Astrocyte (in vitro differentiated cells and primary cell): ENCODE data around the gene ETS1. TPM values are rescaled to one million over a fixed set of nuclear protein-coding genes. Genes with fewer than 3 reads are reported as not detected.
A peak's percentile ranks its signal among the peaks of the same experiment; 100 is the strongest.

Experiments used
- DNase-seq: peaks from one replicate; pipeline ENCODE4 v3.0.0-alpha.2; 2010; ENCODE audit warnings: low read depth
- FAIRE-seq: peaks from 2 replicates; lab custom pipeline; 2011; peaks lifted over from hg19 to GRCh38; lab: Jason Lieb, UNC
- H2AFZ ChIP-seq: 2 replicates; pipeline ENCODE4 v1.6.0; 2012; ENCODE audit warnings: low read depth, low read length, inconsistent platforms
- H3K27ac ChIP-seq: 2 replicates; pipeline ENCODE4 v1.5.1; 2011; ENCODE audit warnings: low read depth, low read length, inconsistent platforms
- H3K27me3 ChIP-seq: 2 replicates; pipeline ENCODE4 v1.6.0; 2011; ENCODE audit warnings: low read length, inconsistent platforms; ENCODE audit not compliant: insufficient read depth
- H3K36me3 ChIP-seq: 2 replicates; pipeline ENCODE4 v1.5.1; 2011; ENCODE audit warnings: low read length, inconsistent platforms; ENCODE audit not compliant: insufficient read depth
- H3K4me1 ChIP-seq: 2 replicates; pipeline ENCODE4 v1.5.1; 2011; ENCODE audit warnings: low read length, inconsistent platforms; ENCODE audit not compliant: insufficient read depth
- H3K4me2 ChIP-seq: 2 replicates; pipeline ENCODE4 v1.6.0; 2012; ENCODE audit warnings: low read length, inconsistent platforms
- H3K4me3 ChIP-seq: 2 replicates; pipeline ENCODE4 v1.5.1; 2011; ENCODE audit warnings: low read depth, mild to moderate bottlenecking, low read length, inconsistent platforms; ENCODE audit not compliant: insufficient read depth
- H3K79me2 ChIP-seq: 2 replicates; pipeline ENCODE4 v1.6.0; 2012; ENCODE audit warnings: mild to moderate bottlenecking, low read length, inconsistent platforms; ENCODE audit not compliant: insufficient read depth
- H3K9ac ChIP-seq: 2 replicates; pipeline ENCODE4 v1.6.0; 2012; ENCODE audit warnings: mild to moderate bottlenecking, low read length, inconsistent platforms
- H3K9me3 ChIP-seq: 2 replicates; pipeline ENCODE4 v1.5.1; 2012; ENCODE audit warnings: low read depth, mild to moderate bottlenecking, low read length, inconsistent platforms; ENCODE audit not compliant: insufficient read depth
- H4K20me1 ChIP-seq: 2 replicates; pipeline ENCODE4 v1.6.0; 2012; ENCODE audit warnings: low read length, inconsistent platforms; ENCODE audit not compliant: insufficient read depth
- H3K27ac Mint-ChIP-seq: one replicate; pipeline ENCODE4 v1.8.0; 2021; ENCODE audit warnings: mild to moderate bottlenecking, mixed read lengths; ENCODE audit not compliant: unreplicated experiment
- H3K27me3 Mint-ChIP-seq: one replicate; pipeline ENCODE4 v1.8.0; 2021; ENCODE audit warnings: low read depth, mixed read lengths; ENCODE audit not compliant: unreplicated experiment
- H3K36me3 Mint-ChIP-seq: one replicate; pipeline ENCODE4 v1.8.0; 2021; ENCODE audit warnings: low read depth, mixed read lengths; ENCODE audit not compliant: unreplicated experiment
- H3K4me1 Mint-ChIP-seq: one replicate; pipeline ENCODE4 v1.8.0; 2021; ENCODE audit warnings: low read depth, mixed read lengths; ENCODE audit not compliant: unreplicated experiment
- H3K4me3 Mint-ChIP-seq: one replicate; pipeline ENCODE4 v1.8.0; 2021; ENCODE audit warnings: mild to moderate bottlenecking, moderate library complexity, mixed read lengths; ENCODE audit not compliant: unreplicated experiment
- H3K9me3 Mint-ChIP-seq: one replicate; pipeline ENCODE4 v1.8.0; 2021; ENCODE audit warnings: mild to moderate bottlenecking, mixed read lengths; ENCODE audit not compliant: unreplicated experiment
- CTCF ChIP-seq: IDR thresholded peaks from 2 replicates; pipeline ENCODE4 v1.5.1; 2011; ENCODE audit warnings: low read depth, mild to moderate bottlenecking, inconsistent platforms, low read length, moderate library complexity; ENCODE audit not compliant: insufficient read depth
- EZH2 ChIP-seq: IDR thresholded peaks from 2 replicates; pipeline ENCODE4 v1.6.1; 2012; ENCODE audit warnings: mild to moderate bottlenecking, low read length, inconsistent platforms; ENCODE audit not compliant: insufficient read depth
- total RNA-seq: library from RNA; stranded (reverse); gene quantifications from 2 replicates; pipeline ENCODE4 v1.2.1, GENCODE V29; 2021

The ETS1 gene
- total RNA-seq, 1 donor from 2014 or later, result 107 TPM

- DNase-seq (no peak), FAIRE-seq (no peak)
- Mint-ChIP-seq H3K27me3 (no peaks in the 10 kb centered on the region), H3K9me3 (no peaks in the 10 kb centered on the region), H3K27ac (no peak overlapping the region), H3K4me1 (peaks cover 60% of the 10 kb centered on the region), H3K36me3 (peaks cover 8% of the 10 kb centered on the region), H3K4me3 (peak overlapping the region; percentile 56)
- Histone ChIP-seq H3K4me2 (peak overlapping the region; percentile 92), H3K4me3 (no peak overlapping the region), H3K27ac (no peak overlapping the region), H2AFZ (no peak overlapping the region), H3K4me1 (peaks cover 57% of the 10 kb centered on the region), H3K79me2 (peaks cover 100% of the 10 kb centered on the region), H3K9ac (no peak overlapping the region), H3K9me3 (no peaks in the 10 kb centered on the region), H3K27me3 (no peaks in the 10 kb centered on the region), H3K36me3 (peaks cover 9% of the 10 kb centered on the region), H4K20me1 (peaks cover 99% of the 10 kb centered on the region)
- TF ChIP-seq CTCF (no peak), EZH2 (no peak)
Measured at GRCh38 chr11:128515086-128515485, 72.3 kb downstream of the ETS1 start.

- Mint-ChIP-seq H3K27me3 (no peaks in the 10 kb centered on the region), H3K27ac (peak overlapping the region; percentile 37), H3K4me1 (peaks cover 67% of the 10 kb centered on the region), H3K9me3 (no peaks in the 10 kb centered on the region), H3K36me3 (peaks cover 9% of the 10 kb centered on the region), H3K4me3 (no peak overlapping the region)
- H3K4me2 ChIP-seq, result peak overlapping the region; percentile 92
- peaks cover 57% of the 10 kb centered on the region for H3K4me1 ChIP-seq
- TF ChIP-seq EZH2, result no peak
- no peak for TF ChIP-seq CTCF
- no peaks in the 10 kb centered on the region for H3K27me3 ChIP-seq
- no peak overlapping the region for H3K4me3 ChIP-seq
- no peaks in the 10 kb centered on the region for H3K9me3 ChIP-seq
- H4K20me1 ChIP-seq, result peaks cover 99% of the 10 kb centered on the region
- peaks cover 100% of the 10 kb centered on the region for H3K79me2 ChIP-seq
- peaks cover 9% of the 10 kb centered on the region for H3K36me3 ChIP-seq
- FAIRE-seq, result peak; percentile 29
- no peak for DNase-seq
- peak overlapping the region; percentile 7 for H3K9ac ChIP-seq
- no peak overlapping the region for H3K27ac ChIP-seq
- no peak overlapping the region for H2AFZ ChIP-seq
Measured at GRCh38 chr11:128513915-128514681, 73.3 kb downstream of the ETS1 start.

- TF ChIP-seq CTCF (no peak), EZH2 (no peak)
- Histone ChIP-seq H3K9me3 (no peaks in the 10 kb centered on the region), H4K20me1 (peaks cover 87% of the 10 kb centered on the region), H3K36me3 (peaks cover 9% of the 10 kb centered on the region), H3K4me3 (no peak overlapping the region), H3K9ac (no peak overlapping the region), H3K4me2 (no peak overlapping the region), H3K27ac (no peak overlapping the region), H3K79me2 (peaks cover 98% of the 10 kb centered on the region), H2AFZ (no peak overlapping the region), H3K4me1 (peaks cover 57% of the 10 kb centered on the region), H3K27me3 (no peaks in the 10 kb centered on the region)
- H3K9me3 Mint-ChIP-seq, result no peaks in the 10 kb centered on the region
- H3K4me1 Mint-ChIP-seq, result peaks cover 68% of the 10 kb centered on the region
- H3K27me3 Mint-ChIP-seq, result no peaks in the 10 kb centered on the region
- no peak for FAIRE-seq
- peaks cover 9% of the 10 kb centered on the region for H3K36me3 Mint-ChIP-seq
- no peak overlapping the region for H3K4me3 Mint-ChIP-seq
- DNase-seq, result no peak
- H3K27ac Mint-ChIP-seq, result no peak overlapping the region
Measured at GRCh38 chr11:128512474-128512996, 74.8 kb downstream of the ETS1 start.
